ENCODE results near the gene CPA4.

- TF ChIP-seq ZFP37 (CRISPR knock-in tag; IDR thresholded peaks at IDR 0.05; ENCODE audit: borderline replicate concordance): no peak
- TF ChIP-seq ZFP41 (CRISPR knock-in tag; IDR thresholded peaks at IDR 0.05; ENCODE audit: borderline replicate concordance): no peak
- TF ChIP-seq ETS1 (CRISPR knock-in tag; IDR thresholded peaks at IDR 0.05): no peak
- TF ChIP-seq LBX2 (CRISPR knock-in tag; IDR thresholded peaks at IDR 0.05; ENCODE audit: borderline replicate concordance): no peak
- TF ChIP-seq CTCF (CRISPR knock-in tag; IDR thresholded peaks at IDR 0.05): no peak
- TF ChIP-seq ZNF296 (CRISPR knock-in tag; conservative IDR thresholded peaks at IDR 0.05): no peak
- TF ChIP-seq CEBPB (IDR thresholded peaks at IDR 0.05; ENCODE audit: borderline replicate concordance, low read depth, low read length): no peak
- TF ChIP-seq SNRNP70 (IDR thresholded peaks at IDR 0.05; ENCODE audit: low read depth, low read length): no peak
- no peak for TF ChIP-seq FIP1L1 (IDR thresholded peaks at IDR 0.05; ENCODE audit: borderline replicate concordance, insufficient read depth, low read depth, low read length)
Observed at GRCh38 chr7:130270947-130271800, 21.8 kb upstream of the CPA4 start.
